ENCODE data around the gene SLC19A2. TPM values are rescaled to one million over a fixed set of nuclear protein-coding genes. Genes with fewer than 3 reads are reported as not detected.

The SLC19A2 gene
- total and polyA plus RNA-seq, 2 of the 13 experiments (the other 11 are each of a cell fraction or from before 2014, with no cell fraction given), result 30.4 to 56.0 TPM

DNA sequence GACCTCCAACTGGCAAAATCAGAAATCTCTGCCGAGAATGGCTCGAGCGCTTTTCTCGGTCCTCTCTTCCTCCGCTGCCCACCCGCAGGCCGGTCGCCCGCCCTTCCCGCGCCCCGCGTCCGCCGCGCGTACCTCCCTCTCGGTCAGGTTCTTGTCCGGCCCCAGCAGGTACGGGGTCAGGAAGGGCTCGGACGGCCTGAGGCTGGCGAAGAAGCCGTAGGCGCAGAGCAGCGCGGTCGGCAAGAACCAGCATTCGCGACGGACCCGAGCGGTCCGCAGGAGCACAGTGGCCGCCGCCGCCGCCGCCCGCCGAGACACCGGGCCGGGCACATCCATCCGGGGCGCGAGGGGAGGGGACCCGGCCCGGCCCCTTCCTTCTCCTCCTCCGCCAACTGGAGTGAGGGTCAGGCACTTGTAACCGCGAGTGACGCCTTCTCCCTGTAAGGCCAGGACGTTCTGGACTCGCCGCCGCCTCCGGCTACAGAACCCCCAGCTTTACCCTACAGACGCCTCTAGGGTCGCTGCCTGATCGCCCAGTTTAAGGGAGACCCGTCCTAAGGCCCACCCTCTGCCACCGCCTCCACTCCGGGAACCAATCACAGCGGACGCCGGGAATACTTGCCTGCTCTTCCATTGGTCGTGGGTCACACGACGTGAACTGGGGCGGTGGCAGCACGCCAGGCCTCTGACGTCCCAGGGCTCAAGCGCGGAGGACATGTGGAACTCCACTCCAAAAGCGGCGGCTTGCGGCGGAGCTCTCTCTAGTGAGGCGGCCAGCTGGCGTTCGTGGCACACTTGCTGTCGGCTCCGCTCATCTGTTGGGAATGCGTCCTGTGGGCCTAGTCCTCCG, at the start of gene SLC19A2 (continued):
- TF ChIP-seq ZNF570 (CRISPR knock-in tag; IDR thresholded peaks at IDR 0.05; ENCODE audit: borderline replicate concordance), result no peak; the same call in 1 of the 2 replicates
- no peak; the same call in 1 of the 2 replicates for TF ChIP-seq MIER2 (CRISPR knock-in tag; IDR thresholded peaks at IDR 0.05)
- TF ChIP-seq ISX (CRISPR knock-in tag; conservative IDR thresholded peaks at IDR 0.05), result 0 out of 2 replicates have a peak, but pooled peaks have one; percentile 52
- TF ChIP-seq ZFP90 (CRISPR knock-in tag; IDR thresholded peaks at IDR 0.05; ENCODE audit: borderline replicate concordance), result peak; percentile 78; the same call in 1 of the 2 replicates
- peak; percentile 48; the same call in 1 of the 2 replicates for TF ChIP-seq NFKBIZ (CRISPR knock-in tag; IDR thresholded peaks at IDR 0.05)
- TF ChIP-seq ATF7-NPFF (CRISPR knock-in tag; IDR thresholded peaks at IDR 0.05; ENCODE audit: low read depth), result no peak; the same call in none of the 2 replicates
- TF ChIP-seq LCORL (IDR thresholded peaks at IDR 0.05), result no peak
- TF ChIP-seq LCORL (CRISPR knock-in tag; IDR thresholded peaks at IDR 0.05), result peak; percentile 30
- TF ChIP-seq ZFP37 (CRISPR knock-in tag; IDR thresholded peaks at IDR 0.05; ENCODE audit: borderline replicate concordance), result peak; percentile 92
- no peak; the same call in 1 of the 2 replicates for TF ChIP-seq ZNF343 (CRISPR knock-in tag; IDR thresholded peaks at IDR 0.05)
- TF ChIP-seq SRSF1 (optimal IDR thresholded peaks at IDR 0.05; ENCODE audit: low read depth, low read length), result peak; percentile 55
- TF ChIP-seq ZNF605 (CRISPR knock-in tag; IDR thresholded peaks at IDR 0.05), result peak; percentile 72
- TF ChIP-seq KDM5B (CRISPR knock-in tag; IDR thresholded peaks at IDR 0.05; ENCODE audit: borderline replicate concordance), result peak; percentile 94
- no peak; the same call in none of the 2 replicates for TF ChIP-seq TARDBP (CRISPR knock-in tag; IDR thresholded peaks at IDR 0.05)
- peak; percentile 59; the same call in 1 of the 2 replicates for TF ChIP-seq CBFB (CRISPR knock-in tag; IDR thresholded peaks at IDR 0.05)
- peak; percentile 14 for TF ChIP-seq TBL1XR1 (IDR thresholded peaks at IDR 0.05; ENCODE audit: borderline replicate concordance, low read length, partially characterized antibody)
- peak; percentile 83 for TF ChIP-seq TGIF2 (CRISPR knock-in tag; IDR thresholded peaks at IDR 0.05)
- TF ChIP-seq JUND (CRISPR knock-in tag; IDR thresholded peaks at IDR 0.05), result no peak
- peak; percentile 72; the same call in 1 of the 2 replicates for TF ChIP-seq KLF15 (CRISPR knock-in tag; IDR thresholded peaks at IDR 0.05; ENCODE audit: borderline replicate concordance)
- no peak for TF ChIP-seq KDM5A (IDR thresholded peaks at IDR 0.05; ENCODE audit: borderline replicate concordance, low read length)
- TF ChIP-seq GZF1 (CRISPR knock-in tag; IDR thresholded peaks at IDR 0.05), result no peak; the same call in 1 of the 2 replicates
- TF ChIP-seq, protein P1, sequence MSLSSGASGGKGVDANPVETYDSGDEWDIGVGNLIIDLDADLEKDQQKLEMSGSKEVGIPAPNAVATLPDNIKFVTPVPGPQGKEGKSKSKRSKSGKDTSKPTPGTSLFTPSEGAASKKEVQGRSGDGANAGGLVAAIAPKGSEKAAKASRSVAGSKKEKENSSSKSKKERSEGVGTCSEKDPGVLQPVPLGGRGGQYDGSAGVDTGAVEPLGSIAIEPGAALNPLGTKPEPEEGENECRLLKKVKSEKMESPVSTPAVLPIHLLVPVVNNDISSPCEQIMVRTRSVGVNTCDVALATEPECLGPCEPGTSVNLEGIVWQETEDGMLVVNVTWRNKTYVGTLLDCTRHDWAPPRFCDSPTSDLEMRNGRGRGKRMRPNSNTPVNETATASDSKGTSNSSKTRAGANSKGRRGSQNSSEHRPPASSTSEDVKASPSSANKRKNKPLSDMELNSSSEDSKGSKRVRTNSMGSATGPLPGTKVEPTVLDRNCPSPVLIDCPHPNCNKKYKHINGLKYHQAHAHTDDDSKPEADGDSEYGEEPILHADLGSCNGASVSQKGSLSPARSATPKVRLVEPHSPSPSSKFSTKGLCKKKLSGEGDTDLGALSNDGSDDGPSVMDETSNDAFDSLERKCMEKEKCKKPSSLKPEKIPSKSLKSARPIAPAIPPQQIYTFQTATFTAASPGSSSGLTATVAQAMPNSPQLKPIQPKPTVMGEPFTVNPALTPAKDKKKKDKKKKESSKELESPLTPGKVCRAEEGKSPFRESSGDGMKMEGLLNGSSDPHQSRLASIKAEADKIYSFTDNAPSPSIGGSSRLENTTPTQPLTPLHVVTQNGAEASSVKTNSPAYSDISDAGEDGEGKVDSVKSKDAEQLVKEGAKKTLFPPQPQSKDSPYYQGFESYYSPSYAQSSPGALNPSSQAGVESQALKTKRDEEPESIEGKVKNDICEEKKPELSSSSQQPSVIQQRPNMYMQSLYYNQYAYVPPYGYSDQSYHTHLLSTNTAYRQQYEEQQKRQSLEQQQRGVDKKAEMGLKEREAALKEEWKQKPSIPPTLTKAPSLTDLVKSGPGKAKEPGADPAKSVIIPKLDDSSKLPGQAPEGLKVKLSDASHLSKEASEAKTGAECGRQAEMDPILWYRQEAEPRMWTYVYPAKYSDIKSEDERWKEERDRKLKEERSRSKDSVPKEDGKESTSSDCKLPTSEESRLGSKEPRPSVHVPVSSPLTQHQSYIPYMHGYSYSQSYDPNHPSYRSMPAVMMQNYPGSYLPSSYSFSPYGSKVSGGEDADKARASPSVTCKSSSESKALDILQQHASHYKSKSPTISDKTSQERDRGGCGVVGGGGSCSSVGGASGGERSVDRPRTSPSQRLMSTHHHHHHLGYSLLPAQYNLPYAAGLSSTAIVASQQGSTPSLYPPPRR (CRISPR knock-in tag; IDR thresholded peaks at IDR 0.05; ENCODE audit: borderline replicate concordance), result peak; percentile 50; the same call in 1 of the 2 replicates
- TF ChIP-seq, protein P2, sequence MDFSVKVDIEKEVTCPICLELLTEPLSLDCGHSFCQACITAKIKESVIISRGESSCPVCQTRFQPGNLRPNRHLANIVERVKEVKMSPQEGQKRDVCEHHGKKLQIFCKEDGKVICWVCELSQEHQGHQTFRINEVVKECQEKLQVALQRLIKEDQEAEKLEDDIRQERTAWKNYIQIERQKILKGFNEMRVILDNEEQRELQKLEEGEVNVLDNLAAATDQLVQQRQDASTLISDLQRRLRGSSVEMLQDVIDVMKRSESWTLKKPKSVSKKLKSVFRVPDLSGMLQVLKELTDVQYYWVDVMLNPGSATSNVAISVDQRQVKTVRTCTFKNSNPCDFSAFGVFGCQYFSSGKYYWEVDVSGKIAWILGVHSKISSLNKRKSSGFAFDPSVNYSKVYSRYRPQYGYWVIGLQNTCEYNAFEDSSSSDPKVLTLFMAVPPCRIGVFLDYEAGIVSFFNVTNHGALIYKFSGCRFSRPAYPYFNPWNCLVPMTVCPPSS (IDR thresholded peaks at IDR 0.05), result no peak
- TF ChIP-seq RFX1 (IDR thresholded peaks at IDR 0.05), result no peak
- no peak for TF ChIP-seq CENPT (CRISPR knock-in tag; IDR thresholded peaks at IDR 0.05; ENCODE audit: low read depth)
- peak; percentile 92 for TF ChIP-seq NFYC (CRISPR knock-in tag; IDR thresholded peaks at IDR 0.05)

Measured in HepG2 (cell line).